ENCODE results near the gene PSAPL1.

The PSAPL1 gene

DNA sequence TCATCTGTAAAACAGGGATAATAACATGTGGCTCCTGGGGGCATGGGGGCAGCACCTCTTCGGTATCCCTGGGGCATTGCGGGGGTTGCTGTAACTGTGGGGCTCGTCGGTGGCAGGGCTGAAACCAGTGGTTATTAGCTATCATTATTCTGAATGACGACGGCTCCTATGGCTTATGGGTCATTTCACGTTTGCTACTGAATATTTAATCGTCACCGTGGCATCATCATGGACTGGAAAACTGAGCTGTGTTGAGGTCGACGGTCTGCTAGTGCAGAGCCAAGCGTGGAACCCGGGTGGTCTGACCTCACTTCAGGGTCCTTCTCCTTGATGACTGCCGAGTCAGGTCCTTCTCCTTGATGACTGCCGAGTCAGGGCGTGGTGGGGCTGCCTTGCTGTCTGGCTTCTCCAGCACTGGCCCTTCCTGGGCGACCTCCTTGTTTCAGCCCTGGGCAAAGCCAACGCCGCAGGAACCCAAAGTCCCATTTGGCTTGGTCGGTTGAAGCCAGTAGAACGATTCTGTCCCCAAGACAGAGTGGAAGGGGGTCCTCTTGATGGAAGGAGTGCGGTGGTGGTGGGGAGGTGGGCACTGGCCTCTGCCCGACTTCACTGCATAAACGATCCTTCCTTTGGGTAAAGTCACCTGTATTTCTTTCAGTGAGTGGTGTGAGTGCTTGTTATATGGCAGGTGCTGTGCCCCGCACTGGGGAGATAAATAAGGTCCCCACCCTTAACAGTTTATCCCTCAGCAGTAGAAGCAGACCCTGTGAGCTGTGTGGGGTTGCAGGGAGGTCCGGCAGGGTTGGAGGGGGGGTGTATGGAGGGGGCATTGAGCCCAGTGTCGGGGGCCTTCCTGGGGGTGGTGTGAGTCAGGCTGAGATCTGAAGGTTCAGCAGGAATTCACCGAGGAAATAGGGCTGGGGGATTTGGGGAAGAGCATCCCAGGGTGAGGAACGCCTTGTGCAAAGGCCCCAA, 40.8 kb downstream of the PSAPL1 start:
- DNase-seq: no peak

DNA sequence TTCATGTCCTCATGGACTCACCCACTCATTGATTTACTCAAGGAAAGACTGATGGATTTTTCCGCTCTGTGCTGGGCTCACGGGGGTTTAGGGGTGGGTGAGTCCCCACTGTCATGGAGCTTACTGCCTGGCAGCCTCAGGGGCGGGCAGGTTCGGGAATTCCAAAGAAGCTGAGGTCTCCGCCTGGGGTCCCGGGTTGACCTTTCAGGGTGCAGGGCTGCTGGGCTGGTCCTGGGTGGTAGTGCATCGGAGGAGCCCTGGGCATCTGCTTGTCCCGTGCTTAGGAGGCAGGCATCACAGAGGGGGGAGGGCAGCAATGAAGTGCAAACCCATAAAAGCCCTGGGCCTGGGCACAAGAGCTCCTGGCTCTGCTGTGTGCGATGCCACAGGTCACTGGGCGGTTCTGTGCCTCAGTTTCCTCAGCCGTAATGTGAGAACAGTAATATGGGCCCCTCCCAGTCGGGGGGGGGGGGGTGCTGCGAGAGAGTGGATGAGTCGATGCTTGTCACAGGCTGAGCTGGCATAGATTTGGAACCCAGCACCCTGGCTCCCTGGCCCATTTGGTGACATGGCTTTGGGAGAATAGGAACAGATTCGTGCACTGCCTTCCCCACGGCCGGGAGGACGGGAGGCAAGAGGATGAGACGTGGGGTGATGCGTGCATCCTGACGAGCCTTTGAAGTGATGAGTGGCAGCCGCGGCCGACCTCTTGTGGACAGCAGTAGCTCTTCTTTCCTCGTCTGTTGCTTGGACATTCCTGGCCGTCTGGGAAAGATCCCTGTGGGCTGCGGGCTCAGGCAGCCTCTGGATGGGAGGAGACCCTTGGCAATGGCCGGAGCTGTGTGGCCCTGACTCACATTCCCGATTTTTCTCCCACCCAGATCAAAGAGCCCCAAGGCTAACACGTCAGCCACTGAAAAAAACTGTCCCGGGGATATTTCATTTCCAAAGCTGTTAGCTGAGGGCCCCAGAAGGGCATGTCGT, 42.0 kb downstream of the PSAPL1 start:
- DNase-seq: no peak

DNA sequence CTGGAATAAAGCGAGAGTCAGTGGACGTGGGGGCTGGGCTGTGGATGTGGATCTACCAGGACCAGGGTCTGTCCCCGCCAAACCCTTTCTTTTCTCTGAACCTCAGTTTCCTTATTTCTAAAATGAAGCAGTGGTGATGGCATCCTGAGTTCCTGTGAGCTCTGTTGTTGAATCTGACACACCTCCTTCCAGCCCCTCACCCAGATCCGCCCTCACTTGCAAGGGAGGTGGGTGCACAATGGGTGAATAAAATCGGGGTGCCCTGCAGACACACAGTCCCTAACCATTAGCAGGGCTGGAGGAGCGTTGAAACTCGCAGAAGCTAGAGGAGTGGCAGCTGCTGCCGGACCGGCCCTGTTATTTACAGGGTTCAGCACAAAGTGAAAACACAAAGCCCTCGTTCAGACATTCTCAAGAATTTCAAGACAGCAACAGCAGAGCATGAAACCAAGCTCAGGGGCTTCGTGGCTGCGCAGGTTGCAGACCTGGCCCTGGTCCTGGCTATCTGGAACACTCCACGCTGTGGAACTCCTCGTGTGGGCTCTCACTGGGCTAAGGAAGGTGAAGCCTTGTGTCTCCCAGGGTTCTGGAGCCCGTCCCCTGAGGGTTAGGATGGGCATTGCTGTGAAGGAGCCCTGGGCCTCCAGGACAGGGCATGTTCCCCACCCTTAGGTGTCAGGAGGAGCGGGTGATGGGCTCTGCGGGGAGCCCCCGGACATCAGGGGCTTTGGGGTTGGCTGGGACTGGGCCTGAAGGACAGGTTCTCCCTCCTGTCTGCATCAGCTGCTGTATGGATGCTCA, 42.9 kb downstream of the PSAPL1 start:
- DNase-seq: no peak

DNA sequence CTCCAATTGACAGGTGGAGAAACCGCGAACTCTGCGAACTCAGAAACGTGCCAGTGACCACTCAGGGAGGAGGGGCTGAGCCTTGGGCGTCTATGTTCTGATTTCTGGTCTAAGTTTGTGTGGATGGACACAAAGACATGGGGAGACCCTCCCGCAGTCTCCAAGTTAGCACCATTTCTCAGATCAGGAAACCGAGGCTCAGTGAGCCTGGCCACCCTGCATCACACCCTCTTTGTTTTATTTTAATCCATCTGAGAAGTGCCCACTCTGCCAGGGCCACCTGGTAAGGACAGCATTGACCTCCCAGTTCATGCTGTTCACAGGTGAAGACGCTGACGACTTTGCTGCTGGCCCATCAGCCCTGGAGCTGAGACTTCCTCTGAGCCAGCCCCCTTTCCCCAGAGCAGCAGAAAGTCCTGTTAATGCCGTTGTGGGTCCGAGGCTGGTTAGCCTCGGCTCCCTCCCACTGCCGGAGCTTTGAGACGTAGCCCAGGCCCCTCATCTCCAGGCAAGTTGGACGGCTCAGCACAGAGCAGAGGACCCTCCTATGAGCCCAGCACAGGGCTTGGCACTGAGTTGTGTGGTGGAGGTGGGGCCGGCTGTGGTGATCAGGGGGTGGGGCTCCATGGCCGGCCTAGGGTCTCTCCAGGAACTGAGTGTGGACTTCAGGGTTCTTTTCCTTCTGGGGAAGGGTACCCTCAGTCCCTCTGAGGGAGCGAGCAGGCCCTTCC, 43.7 kb downstream of the PSAPL1 start:
- DNase-seq: no peak

DNA sequence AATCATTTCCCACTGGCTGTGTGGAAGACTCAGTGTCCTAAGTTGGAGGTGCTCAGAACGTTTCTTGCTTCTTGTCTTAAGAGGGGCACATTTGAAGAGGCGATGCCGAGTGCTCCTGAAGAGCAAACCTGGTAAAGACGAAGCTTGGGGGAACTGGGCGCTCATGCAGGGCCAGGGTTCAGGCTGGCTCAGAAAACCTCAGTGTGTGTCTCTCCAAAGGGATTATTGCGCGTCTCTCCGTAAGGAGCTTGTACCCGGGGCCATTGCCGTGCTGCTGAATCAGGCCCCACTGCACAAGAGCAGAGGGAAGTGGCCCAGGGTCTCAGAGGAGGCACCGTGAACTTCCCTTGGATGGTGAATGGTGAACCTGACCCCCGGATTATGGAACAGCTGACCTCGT, 44.4 kb downstream of the PSAPL1 start:
- no peak for DNase-seq

GRCh38 chr4:7389719-7390118, 45.0 kb downstream of the PSAPL1 start:
- DNase-seq: no peak

DNA sequence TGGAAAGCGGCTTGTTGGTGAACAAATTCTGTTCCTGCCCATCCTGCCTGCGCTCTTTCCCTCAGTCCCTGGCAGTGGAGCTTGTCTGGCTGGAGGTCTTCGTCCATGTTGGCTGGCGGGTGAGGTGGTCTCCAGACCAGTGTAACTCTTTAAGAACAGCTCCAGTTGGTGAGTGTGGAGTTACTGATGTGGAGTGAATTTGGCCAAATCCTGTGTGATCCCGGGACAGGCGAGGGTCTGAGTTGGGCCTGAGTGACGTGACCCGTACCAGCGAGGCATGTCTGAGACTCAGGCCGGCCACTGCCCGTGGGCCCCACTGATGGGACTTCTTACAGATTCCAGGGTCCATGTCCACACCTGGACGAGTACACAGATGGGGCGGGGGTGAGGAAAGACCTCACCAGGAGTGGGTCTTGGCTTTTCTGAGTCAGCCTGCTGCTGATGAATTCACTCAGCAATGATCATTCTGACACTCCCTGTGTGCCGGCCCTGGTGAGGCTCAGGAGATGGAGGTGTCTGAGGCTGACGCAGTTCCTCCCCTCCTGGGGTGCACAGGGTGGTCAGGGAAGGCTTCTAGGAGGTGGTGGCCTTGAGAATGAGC, 45.5 kb downstream of the PSAPL1 start:
- DNase-seq: no peak

- DNase-seq: no peak
These were observed 46.1 kb downstream of the PSAPL1 start for GRCh38 chr4:7388627-7389026.

DNA sequence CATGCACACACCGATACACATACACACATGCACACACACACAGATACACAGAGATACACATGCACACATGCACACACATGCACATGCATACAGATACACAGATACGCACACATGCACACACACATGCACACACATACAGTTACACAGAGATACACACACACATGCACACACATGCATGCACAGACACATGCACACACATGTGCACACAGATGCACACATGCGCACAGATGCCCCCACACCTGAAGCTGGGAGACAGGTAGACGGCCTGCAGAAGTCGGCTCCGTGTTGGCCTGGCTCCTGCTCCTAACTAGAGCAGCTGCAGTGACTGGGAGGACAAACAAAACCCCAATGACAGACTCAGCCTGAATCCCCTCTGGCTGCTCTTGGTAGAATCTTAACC, 46.8 kb downstream of the PSAPL1 start:
- DNase-seq: no peak

DNA sequence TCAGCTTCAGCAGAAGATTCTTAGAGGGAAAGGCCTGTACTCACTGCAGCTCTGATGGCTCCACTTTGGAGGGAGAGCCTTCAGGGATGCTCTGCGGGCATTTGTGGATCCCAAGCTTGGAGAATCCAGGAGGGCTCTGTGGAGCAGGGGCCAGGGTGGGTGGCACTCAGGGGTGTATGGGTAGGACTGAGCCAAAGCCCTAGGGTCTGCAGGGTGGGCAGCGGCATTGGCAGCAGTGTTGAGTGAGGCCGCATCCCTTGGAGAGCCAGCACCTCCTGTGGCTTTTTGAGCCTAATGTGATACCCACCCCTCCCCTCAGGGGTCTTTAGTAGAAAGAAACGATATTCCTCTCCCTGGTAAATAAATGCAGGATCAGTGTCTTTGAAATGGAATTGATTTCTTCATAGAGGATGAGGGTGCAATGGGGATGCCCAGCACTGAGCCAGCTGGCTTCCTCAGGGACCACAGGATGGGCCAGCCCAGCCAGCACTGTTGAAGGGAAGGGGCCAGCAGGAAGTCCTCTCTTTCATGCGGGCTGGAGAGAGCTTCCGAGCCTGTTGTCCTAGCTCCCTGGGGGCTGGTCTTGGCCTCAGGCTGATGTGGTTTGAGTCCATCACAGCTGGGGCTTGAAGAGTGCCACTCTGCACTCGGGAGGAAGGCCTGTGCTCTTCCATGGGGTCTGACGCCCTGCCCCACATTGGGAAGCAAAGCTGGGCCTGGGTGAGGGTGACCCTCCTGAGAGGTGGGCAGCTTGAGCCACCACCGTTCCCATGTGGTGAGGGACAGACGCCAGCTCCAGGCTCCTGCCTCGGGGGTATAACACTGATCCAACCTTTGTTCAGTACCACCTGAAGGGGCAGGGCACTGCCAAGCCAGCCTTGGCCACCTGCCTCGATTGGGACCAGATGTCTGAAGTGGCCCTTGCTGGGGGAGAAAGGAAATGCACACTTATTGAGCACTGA, 49.5 kb downstream of the PSAPL1 start:
- DNase-seq: no peak

DNA sequence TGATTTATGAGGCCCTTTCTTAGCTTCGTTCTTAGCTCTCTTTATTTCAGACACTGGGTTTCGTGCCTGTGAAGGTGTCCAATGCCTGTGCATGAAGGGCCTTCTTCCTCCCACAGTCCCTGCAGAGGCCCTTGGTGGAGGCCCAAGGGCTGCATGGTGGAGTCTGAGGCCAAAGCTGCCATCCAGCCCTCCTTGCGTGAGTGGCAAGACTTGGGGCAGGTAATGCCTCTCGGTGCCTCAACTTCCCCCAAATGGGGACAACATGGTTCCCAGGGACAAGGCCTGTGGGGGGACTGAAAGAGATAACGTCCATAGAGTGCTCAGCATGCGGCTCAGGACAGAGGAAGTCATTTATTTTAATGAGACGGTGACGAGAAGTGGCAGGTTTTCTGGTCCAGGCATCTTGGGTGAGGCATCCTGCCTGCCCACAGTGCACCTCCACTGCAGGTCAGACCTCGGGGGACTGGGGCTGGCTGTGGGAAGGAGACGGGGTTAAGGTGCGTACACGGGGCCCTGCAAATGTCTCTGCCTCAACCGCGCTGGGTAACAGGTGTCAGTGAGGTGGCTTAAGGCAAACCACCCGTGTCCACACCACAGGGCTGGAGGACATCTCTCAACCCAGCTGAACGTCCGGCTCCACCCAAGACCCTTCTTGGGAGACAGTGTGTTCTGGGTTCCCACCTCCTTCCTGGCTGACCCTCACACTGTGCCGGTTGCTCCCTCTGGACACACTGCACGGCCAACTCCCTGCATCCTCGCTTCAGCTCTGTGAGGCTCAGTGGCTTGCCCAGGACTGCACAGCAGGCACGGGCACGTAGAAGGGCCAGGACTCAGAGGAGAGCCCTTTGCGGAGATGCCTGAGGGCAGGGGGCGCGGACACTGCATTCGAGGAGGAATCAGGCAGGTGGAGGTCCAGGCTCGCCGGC, 50.5 kb downstream of the PSAPL1 start:
- DNase-seq: no peak

- DNase-seq: no peak
These were observed 51.5 kb downstream of the PSAPL1 start for GRCh38 chr4:7383266-7383665.

GRCh38 chr4:7382634-7383014, 52.1 kb downstream of the PSAPL1 start:
- no peak for DNase-seq

DNA sequence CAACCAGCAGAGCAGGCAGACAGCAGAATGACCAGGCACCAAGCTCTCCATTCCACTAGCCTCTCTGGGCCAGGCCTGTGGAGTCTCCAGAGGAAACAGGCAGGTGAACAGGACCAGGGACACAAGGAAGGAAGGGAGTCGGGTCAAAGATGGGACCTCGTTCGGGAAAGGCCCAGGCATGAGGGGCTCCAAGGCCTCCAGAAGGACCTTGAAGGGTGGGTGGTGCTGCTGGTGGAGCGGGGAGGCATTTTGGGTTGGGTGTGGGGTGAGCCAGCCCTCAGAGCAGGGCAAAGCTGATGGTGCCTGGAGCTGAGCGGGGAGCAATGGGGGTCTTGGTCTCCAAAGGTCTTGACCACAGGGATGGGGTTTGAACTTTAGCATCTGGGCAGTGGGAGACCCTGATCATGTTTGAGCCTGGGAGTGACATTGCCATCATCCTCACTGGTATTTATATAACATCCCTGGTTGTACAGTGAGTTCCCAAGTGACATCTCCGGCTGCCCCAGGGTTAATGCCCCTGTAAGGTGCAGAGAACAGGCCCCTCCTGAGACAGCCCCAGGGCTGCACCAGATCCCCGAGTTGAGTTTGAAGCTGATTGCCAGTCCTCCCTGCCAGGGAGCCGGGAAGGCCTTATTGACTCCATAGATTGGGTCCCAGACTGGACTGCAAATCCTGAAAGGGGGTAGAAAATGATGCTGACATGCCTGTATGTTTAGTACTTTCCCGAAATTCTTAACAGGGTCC, 52.7 kb downstream of the PSAPL1 start:
- DNase-seq: no peak

DNA sequence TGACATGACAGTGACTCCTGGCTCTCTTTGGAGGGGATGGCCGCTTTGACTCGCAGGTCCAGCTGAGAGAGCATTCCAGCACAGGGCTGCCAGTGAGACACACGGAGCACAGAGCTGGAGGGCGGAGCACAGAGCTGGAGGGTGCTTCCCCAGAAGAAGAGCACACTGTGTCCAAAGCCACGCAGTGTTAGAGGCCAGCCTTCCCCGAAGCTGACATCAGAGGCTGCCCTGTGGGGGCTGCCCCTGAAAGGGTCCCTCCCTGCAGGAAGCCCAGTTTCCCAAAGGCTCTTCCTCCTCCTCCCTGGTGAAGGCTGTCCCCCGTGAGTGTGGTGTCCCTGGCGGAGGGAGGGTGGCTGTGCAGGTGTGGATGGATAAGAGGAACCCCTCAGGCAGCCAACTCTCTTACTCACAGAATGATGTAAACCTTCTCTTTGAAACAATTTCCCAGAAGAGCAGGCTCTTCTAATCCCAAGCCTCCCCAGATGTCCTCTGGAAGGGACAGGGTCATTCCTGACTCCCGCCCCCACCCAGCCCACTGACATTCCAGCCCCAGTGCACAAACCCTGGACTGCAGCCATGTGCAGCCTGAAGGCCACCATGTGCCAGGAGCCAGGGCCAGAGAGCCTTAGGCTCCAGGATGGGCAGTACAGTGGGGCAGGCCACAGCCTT, 53.4 kb downstream of the PSAPL1 start:
- no peak for DNase-seq
